Activated CD4-positive, alpha-beta T cell treated with anti-CD3 and anti-CD28 coated beads, Interleukin-2, amount 10 ng/mL, durations not matched to agents 24 days and 14 days (primary cell): ENCODE results near the gene FAM120B. TPM values are rescaled to one million over a fixed set of nuclear protein-coding genes. Genes with fewer than 3 reads are reported as not detected.
"Not testable (repeated sequence)": the region's sequence is repeated elsewhere in the genome, so short reads cannot be mapped to it uniquely, and the experiment has no call there.

Source experiments
- DNase-seq: peaks from one replicate; pipeline ENCODE4 v3.0.0; 2022
- H3K27ac Mint-ChIP-seq: one replicate; pipeline ENCODE4 v1.8.0; 2022; ENCODE audit warnings: mild to moderate bottlenecking, mixed read lengths
- H3K27me3 Mint-ChIP-seq: one replicate; pipeline ENCODE4 v1.8.0; 2022; ENCODE audit warnings: mixed read lengths
- H3K36me3 Mint-ChIP-seq: one replicate; pipeline ENCODE4 v1.8.0; 2022; ENCODE audit warnings: low read depth, mild to moderate bottlenecking, mixed read lengths
- H3K4me1 Mint-ChIP-seq: one replicate; pipeline ENCODE4 v1.8.0; 2021; ENCODE audit warnings: mixed read lengths
- H3K4me3 Mint-ChIP-seq: one replicate; pipeline ENCODE4 v1.8.0; 2022; ENCODE audit warnings: mild to moderate bottlenecking, moderate library complexity, mixed read lengths
- H3K9me3 Mint-ChIP-seq: one replicate; pipeline ENCODE4 v1.8.0; 2021; ENCODE audit warnings: mixed read lengths
- intact Hi-C: fragments of 100-400 bp; cut with micrococcal nuclease; formaldehyde crosslinking; loops from one replicate; pipeline ENCODE4 v1.15.1; 2023
- total RNA-seq: library from RNA; stranded (reverse); gene quantifications from 2 replicates; pipeline ENCODE4 v1.2.3, GENCODE V29; 2022

The FAM120B gene
- total RNA-seq, 1 donor from 2014 or later = 19.3 TPM

DNA sequence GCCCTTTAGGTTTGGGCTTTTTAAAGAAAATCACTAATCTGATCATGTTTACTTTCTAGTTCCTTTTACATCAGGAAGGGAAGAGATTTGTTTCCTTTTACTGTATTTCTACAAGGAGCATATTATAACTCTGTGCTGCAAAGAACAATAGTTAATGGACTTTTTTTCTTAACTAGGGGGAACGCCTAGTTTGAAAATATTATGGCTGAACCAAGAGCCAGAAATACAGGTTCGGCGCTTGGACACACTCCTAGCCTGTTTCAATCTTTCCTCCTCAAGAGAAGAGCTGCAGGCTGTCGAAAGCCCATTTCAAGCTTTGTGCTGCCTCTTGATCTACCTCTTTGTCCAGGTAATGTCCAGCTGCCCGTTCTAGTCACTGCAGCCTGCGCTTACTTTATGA, 41.4 kb downstream of the FAM120B start:
- intact Hi-C loops = loop anchor here (2.0 kb wide), 1 partner anchor 41 kb away; the partner anchor contains the start of gene FAM120B
- no peak for DNase-seq
- no peaks in the 10 kb centered on the region for H3K27me3 Mint-ChIP-seq
- H3K36me3 Mint-ChIP-seq = peaks cover 64% of the 10 kb centered on the region
- peaks cover 33% of the 10 kb centered on the region for H3K4me1 Mint-ChIP-seq
- H3K27ac Mint-ChIP-seq = no peak overlapping the region
- H3K9me3 Mint-ChIP-seq = peaks cover 26% of the 10 kb centered on the region
- H3K4me3 Mint-ChIP-seq = no peak overlapping the region

DNA sequence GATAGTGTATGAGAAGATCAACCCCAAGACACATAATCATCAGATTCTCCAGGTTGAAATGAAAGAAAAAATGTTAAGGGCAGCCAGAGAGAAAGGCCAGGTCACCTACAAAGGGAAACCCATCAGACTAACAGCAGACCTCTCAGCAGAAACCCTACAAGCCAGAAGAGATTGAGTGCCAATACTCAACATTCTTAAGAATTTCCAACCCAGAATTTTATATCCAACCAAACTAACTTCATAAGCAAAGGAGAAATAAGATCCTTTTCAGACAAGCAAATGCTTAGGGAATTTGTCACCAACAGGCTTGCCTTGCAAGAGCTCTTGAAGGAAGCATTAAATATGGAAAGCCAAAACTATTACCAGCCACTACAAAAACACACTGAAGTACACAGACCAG, 44.9 kb downstream of the FAM120B start:
- peaks cover 65% of the 10 kb centered on the region for H3K36me3 Mint-ChIP-seq
- H3K27me3 Mint-ChIP-seq, H3K27ac Mint-ChIP-seq, intact Hi-C loops, H3K4me3 Mint-ChIP-seq, DNase-seq: not testable (repeated sequence)
- peaks cover 28% of the 10 kb centered on the region for H3K9me3 Mint-ChIP-seq
- H3K4me1 Mint-ChIP-seq = peaks cover 13% of the 10 kb centered on the region

DNA sequence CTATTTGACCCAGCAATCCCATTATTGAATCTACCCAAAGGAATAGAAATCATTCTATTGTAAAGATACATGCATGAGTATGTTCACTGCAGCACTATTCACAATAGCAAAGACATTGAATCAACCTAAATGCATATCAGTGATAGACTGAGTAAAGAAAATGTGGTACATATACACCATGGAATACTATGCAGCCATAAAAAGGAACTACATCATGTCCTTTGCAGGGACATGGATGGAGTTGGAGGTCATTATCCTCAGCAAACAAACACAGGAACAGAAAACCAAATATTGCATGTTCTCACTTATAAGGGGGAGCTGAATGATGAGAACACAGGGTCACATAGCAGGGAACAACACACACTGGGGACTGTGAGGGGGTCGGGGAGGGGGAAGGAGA, 48.6 kb downstream of the FAM120B start:
- H3K36me3 Mint-ChIP-seq = peaks cover 52% of the 10 kb centered on the region
- H3K27ac Mint-ChIP-seq = not testable (repeated sequence)

DNA sequence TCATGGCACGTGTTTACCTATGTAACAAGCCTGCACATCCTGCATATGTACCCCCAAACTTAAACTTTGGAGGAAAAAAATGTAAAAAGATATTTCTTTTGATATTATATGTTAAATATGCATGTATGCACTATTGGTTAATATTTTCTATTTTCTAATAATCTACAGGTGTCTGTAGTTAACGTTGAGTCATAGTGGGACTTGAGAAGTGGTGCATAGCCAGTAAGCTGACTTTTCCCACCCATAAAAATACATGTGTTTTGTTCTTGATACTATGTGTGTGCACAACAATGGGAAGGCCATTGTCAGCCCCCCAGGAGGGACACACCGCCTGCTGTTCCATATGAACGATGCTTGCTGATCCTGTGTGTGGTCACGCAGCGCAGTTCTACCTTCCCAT, 49.1 kb downstream of the FAM120B start:
- Mint-ChIP-seq H3K27me3 (no peaks in the 10 kb centered on the region), H3K36me3 (peaks cover 48% of the 10 kb centered on the region), H3K9me3 (peaks cover 24% of the 10 kb centered on the region), H3K4me3 (no peak overlapping the region), H3K27ac (no peak overlapping the region), H3K4me1 (no peaks in the 10 kb centered on the region)
- intact Hi-C loops = no loop called here
- DNase-seq = no peak

More for the DNA sequence above, 48.6 kb downstream of the FAM120B start:
- peaks cover 24% of the 10 kb centered on the region for H3K9me3 Mint-ChIP-seq
- H3K27me3 Mint-ChIP-seq, H3K4me3 Mint-ChIP-seq, H3K4me1 Mint-ChIP-seq, DNase-seq, intact Hi-C loops: not testable (repeated sequence)

DNA sequence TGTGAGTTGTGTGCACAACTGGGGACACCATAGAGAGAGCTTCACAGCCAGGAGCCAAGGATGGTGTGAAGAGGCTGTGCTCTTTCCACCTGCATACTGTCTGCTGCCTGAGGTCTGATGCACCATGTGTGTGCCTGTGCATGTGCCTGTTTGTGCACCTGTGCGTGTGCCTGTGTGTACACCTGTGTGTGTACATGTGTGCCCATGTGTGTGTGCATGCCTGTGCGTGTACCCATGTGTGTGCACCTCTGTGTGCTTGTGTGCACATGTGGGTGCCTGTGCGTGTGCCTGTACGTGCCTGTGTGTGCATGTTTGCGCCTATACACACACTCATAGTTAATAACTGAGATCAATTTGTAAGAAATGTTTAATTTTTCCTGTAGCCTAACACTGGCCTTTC, 51.3 kb downstream of the FAM120B start:
- Mint-ChIP-seq H3K4me1 (no peaks in the 10 kb centered on the region), H3K36me3 (peaks cover 30% of the 10 kb centered on the region), H3K9me3 (peaks cover 3% of the 10 kb centered on the region), H3K4me3 (no peak overlapping the region), H3K27ac (no peak overlapping the region), H3K27me3 (no peaks in the 10 kb centered on the region)
- DNase-seq = no peak
- intact Hi-C loops = no loop called here

DNA sequence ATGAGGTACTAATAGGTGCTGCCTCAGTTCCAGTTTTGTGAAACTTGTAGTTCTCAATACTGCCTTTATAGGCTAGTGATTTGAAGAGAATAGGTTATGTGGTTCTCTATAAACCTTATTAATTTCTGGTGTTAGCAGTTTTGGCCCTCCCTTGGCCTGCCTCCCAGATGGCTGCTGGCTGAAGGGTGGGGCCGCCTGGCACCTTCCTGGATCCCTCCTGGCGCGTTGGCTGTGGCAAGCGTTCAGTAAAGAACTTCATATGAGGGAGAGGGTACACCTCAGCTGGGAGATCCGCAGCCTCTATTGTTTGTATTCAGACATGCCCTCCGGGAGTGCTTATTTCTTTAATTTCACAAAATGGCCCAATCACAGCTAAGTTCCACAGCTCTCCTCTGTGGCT, 51.9 kb downstream of the FAM120B start:
- Mint-ChIP-seq H3K36me3 (peaks cover 30% of the 10 kb centered on the region), H3K9me3 (no peaks in the 10 kb centered on the region), H3K27ac (no peak overlapping the region), H3K27me3 (no peaks in the 10 kb centered on the region), H3K4me3 (no peak overlapping the region), H3K4me1 (no peaks in the 10 kb centered on the region)
- no peak for DNase-seq
- intact Hi-C loops = no loop called here

DNA sequence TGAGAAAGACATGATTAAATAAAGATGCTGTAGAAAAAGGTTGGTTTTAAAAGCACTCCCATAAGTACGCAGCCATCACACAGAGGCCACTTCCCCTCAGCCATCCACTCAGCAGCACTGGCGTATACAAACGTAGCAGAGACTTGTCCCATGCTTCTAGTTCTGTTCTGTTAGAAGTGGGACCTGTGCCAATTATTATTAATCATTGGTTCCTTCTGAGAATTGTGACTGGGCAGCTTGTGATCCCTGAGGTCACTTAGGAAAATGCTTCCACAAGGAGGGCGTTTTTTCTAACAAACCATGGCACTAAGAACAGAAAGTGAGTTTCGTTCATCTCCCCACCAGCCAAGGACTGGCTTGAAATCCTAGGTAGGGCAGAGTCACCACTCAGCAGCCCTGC, 53.9 kb downstream of the FAM120B start:
- H3K27me3 Mint-ChIP-seq = no peaks in the 10 kb centered on the region
- H3K4me1 Mint-ChIP-seq = no peaks in the 10 kb centered on the region
- no peak overlapping the region for H3K27ac Mint-ChIP-seq
- no peak for DNase-seq
- H3K9me3 Mint-ChIP-seq = no peaks in the 10 kb centered on the region
- no peak overlapping the region for H3K4me3 Mint-ChIP-seq
- peaks cover 17% of the 10 kb centered on the region for H3K36me3 Mint-ChIP-seq
- intact Hi-C loops = no loop called here

DNA sequence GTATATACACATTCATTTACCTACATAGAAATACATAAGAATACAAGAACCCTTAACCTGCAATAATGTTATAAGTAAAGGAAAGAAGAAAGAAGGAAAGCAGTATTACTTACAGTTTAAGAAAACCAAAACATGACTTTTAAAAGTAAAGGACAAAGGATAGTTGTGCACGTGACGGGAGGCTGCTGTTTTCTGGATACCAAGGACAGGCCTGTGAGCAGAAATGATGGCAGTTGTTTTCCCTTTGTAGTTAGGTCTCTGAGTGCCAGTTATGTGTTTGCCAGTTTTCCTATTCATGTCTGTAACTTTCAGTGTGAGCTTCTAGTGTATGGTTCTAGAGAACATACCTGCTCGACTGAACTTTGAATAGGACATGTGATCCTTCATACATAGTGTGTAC, 54.8 kb downstream of the FAM120B start:
- Mint-ChIP-seq H3K9me3 (no peaks in the 10 kb centered on the region), H3K4me1 (no peaks in the 10 kb centered on the region), H3K36me3 (peaks cover 17% of the 10 kb centered on the region), H3K4me3 (no peak overlapping the region), H3K27ac (no peak overlapping the region), H3K27me3 (no peaks in the 10 kb centered on the region)
- DNase-seq = no peak
- intact Hi-C loops = no loop called here

DNA sequence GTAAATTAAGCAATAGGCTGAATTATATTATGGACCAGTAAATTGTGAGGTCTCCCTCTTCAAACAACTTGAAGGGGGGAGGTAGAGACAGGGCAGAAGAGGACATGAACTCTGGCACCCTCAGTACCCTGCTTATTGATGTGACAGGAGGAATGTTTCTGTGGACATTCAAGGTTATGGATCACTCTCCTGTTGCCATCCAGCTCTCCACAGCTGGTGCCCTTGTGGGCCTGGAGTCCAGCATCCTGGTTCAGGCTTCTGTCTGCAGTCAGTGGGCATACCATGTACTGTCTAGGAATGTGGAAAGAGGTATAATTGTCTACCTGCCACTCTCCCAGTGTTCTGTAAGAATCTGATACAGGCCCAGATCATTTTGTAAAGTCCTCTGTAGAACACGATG, 55.6 kb downstream of the FAM120B start:
- H3K9me3 Mint-ChIP-seq = no peaks in the 10 kb centered on the region
- H3K36me3 Mint-ChIP-seq = peaks cover 22% of the 10 kb centered on the region
- H3K4me3 Mint-ChIP-seq = no peak overlapping the region
- intact Hi-C loops = no loop called here
- no peak overlapping the region for H3K27ac Mint-ChIP-seq
- H3K27me3 Mint-ChIP-seq = no peaks in the 10 kb centered on the region
- H3K4me1 Mint-ChIP-seq = no peaks in the 10 kb centered on the region
- DNase-seq = no peak

DNA sequence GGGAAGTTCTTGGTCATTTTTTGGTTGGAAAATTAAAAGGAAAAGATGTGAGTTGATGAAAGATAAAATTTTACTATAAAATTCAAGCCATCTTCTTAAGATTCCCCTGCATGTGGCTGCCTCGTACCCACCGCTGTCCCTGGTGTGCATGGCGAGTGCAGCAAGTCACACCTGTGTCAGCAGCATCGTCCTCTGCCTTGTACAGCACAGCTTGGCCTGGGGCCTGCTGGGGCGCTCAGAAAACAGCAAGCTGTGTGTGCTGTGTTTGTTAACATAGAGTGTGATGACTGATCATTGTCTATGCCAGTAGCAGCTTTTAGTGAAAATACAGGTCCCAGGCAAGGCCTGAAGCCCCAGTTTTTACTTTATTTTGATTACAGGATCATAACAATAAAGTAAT, 56.7 kb downstream of the FAM120B start:
- Mint-ChIP-seq H3K27ac (no peak overlapping the region), H3K4me3 (no peak overlapping the region), H3K9me3 (no peaks in the 10 kb centered on the region), H3K36me3 (peaks cover 20% of the 10 kb centered on the region), H3K27me3 (no peaks in the 10 kb centered on the region), H3K4me1 (no peaks in the 10 kb centered on the region)
- DNase-seq = no peak
- intact Hi-C loops = no loop called here

DNA sequence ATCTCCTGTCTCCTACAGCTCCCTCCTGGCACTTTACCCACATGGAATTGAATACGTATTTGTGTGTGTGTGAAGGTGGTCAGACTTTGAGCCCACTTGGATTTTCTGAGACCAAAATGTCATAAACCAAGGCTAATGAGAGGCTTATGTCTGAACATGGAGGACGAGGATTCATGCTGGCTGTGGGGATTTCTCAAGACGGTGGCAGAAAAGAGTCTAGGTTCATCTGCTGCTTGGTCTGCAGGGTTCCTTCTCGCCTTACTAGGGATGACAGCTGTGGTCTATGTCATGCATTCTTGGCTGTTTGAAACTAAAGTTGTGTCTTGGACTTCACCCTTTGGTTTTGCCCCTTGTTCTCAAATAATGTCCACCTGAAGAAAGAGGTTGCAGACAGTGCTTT, 58.6 kb downstream of the FAM120B start:
- no peak overlapping the region for H3K27ac Mint-ChIP-seq
- H3K36me3 Mint-ChIP-seq = peaks cover 18% of the 10 kb centered on the region
- no peaks in the 10 kb centered on the region for H3K4me1 Mint-ChIP-seq
- H3K4me3 Mint-ChIP-seq = no peak overlapping the region
- H3K27me3 Mint-ChIP-seq = no peaks in the 10 kb centered on the region
- DNase-seq = no peak
- intact Hi-C loops = no loop called here
- no peaks in the 10 kb centered on the region for H3K9me3 Mint-ChIP-seq

DNA sequence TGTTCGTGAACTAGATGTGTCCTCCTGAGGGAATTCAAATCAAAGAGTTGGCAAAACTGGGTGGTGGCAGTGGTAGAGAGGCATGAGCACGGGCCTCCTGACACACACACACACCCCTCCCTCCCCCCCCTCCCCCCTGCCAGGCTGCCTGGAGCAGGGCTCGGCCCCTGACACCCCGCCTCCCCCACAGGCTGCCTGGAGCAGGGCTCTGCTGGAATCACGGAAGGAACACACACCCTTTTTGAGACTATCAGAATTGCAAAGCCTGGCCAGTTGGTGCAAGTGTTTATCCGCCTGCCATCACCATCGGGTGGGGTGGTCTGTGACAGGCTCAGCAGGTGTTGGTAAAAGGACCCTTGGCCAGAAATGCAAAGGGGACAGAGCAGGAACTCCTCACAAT, 59.0 kb downstream of the FAM120B start:
- DNase-seq = no peak
- Mint-ChIP-seq H3K27me3 (no peaks in the 10 kb centered on the region), H3K9me3 (no peaks in the 10 kb centered on the region), H3K4me3 (no peak overlapping the region), H3K36me3 (peaks cover 18% of the 10 kb centered on the region), H3K4me1 (peaks cover under 1% of the 10 kb centered on the region), H3K27ac (no peak overlapping the region)
- intact Hi-C loops = no loop called here

DNA sequence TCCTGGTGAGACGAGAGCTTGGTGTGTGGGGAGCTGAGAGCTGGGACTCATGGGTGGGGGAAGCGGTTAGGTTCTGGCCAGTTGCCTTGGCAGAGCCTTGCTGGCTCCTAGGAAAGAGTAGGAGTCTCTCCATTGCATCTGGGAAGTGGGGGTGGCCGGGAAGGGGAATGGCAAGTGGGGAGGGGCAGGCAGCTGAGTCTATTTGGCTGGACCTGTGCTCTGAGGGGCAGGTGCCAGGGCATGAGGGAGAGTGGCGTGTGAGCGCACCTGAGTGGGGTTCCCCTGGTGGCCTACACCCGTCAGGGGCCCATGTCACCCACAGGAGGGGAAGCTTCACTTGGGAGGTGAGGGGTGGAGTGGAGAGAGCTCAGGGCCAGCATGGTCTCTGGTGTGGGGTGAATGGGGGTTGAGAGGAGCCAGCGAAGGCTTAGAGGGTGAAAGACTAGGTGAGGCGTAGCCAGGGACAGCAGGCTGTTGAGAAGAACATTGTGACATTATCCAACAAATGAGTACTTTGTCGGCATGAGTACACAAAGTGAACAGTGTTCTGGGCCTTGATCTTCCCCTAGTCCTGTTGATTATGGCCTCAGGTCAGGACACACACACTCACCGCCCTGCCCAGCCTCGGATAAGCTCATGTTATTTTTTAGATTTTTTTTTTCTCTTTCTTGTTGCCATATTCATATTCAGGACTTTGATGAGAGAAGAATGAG, 59.8 kb downstream of the FAM120B start:
- H3K9me3 Mint-ChIP-seq = no peaks in the 10 kb centered on the region
- peaks cover 4% of the 10 kb centered on the region for H3K4me1 Mint-ChIP-seq
- no peak overlapping the region for H3K4me3 Mint-ChIP-seq
- no peak overlapping the region for H3K27ac Mint-ChIP-seq
- DNase-seq = no peak
- H3K27me3 Mint-ChIP-seq = no peaks in the 10 kb centered on the region
- H3K36me3 Mint-ChIP-seq = peaks cover 20% of the 10 kb centered on the region
- intact Hi-C loops = no loop called here

DNA sequence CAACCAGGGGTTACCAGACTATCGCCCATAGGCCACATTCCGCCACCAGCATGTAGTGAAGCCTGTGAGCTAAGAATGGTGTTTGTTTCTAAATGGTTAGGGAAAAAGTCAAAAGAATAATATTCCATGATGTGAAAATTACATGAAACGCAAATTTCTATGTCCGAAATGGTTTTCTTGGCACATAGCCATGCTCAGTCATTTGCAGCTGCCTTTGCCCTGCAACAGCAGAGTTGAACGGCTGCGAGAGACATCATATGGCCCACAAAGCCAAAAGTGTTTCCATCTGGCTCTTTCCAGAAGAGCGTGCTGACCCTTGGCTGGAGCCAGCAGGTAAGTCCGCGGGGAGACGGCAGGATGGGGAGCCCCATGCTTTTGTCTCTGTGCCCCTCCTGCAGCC, 60.7 kb downstream of the FAM120B start:
- intact Hi-C loops = no loop called here
- H3K4me3 Mint-ChIP-seq = no peak overlapping the region
- H3K27me3 Mint-ChIP-seq = no peaks in the 10 kb centered on the region
- H3K36me3 Mint-ChIP-seq = peaks cover 20% of the 10 kb centered on the region
- no peaks in the 10 kb centered on the region for H3K9me3 Mint-ChIP-seq
- no peak overlapping the region for H3K27ac Mint-ChIP-seq
- no peak for DNase-seq
- peaks cover 5% of the 10 kb centered on the region for H3K4me1 Mint-ChIP-seq

DNA sequence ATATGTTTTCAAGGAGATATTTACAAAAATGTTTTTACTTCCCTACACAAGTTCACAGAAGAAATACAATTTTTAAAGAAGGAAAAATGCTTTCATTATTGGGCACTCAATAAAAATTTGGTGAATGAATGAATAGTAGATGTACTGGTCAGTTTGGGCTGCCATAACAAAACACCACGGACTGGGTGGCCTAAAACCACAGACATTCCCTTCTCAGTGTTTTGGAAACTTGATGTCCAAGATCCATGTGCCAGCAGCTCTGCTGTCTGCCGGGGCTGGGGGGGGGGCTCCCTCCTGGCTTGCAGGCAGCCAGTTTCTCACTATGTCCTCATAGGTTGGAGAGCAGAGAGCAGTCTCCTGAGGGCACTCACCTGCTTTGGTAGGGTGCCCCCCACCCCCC, 62.0 kb downstream of the FAM120B start:
- H3K27ac Mint-ChIP-seq = no peak overlapping the region
- intact Hi-C loops = no loop called here
- peaks cover 5% of the 10 kb centered on the region for H3K4me1 Mint-ChIP-seq
- no peak for DNase-seq
- no peaks in the 10 kb centered on the region for H3K27me3 Mint-ChIP-seq
- H3K9me3 Mint-ChIP-seq = no peaks in the 10 kb centered on the region
- H3K4me3 Mint-ChIP-seq = no peak overlapping the region
- peaks cover 16% of the 10 kb centered on the region for H3K36me3 Mint-ChIP-seq
